Measurements from ENCODE around the gene UGGT2. TPM values are rescaled to one million over a fixed set of nuclear protein-coding genes. Genes with fewer than 3 reads are reported as not detected.
"Not testable (repeated sequence)": the region's sequence is repeated elsewhere in the genome, so short reads cannot be mapped to it uniquely, and the experiment has no call there.

The UGGT2 gene
- total RNA-seq, 1 donor from 2014 or later = 60.3 TPM

- FAIRE-seq (no peak), DNase-seq (ENCODE audit: low spot score in 2 of 2) (no peak)
These were observed 220.1 kb downstream of the UGGT2 start for GRCh38 chr13:95833126-95833525.

GRCh38 chr13:95822303-95822702, 230.9 kb downstream of the UGGT2 start:
- no peak for DNase-seq (ENCODE audit: low spot score in 2 of 2)
- no peak for FAIRE-seq

GRCh38 chr13:95814495-95814894, 238.7 kb downstream of the UGGT2 start:
- FAIRE-seq (no peak), DNase-seq (ENCODE audit: low spot score in 2 of 2) (no peak)

GRCh38 chr13:95813139-95813538, 240.1 kb downstream of the UGGT2 start:
- FAIRE-seq = no peak
- no peak for DNase-seq (ENCODE audit: low spot score in 2 of 2)

GRCh38 chr13:95809429-95809828, 243.8 kb downstream of the UGGT2 start:
- no peak for FAIRE-seq
- DNase-seq (ENCODE audit: low spot score in 2 of 2) = no peak

- FAIRE-seq = no peak
- no peak for DNase-seq (ENCODE audit: low spot score in 2 of 2)
These were observed 247.3 kb downstream of the UGGT2 start for GRCh38 chr13:95805921-95806320.

- DNase-seq (ENCODE audit: low spot score in 2 of 2) (no peak), FAIRE-seq (no peak)
These were observed 251.4 kb downstream of the UGGT2 start for GRCh38 chr13:95801825-95802224.

- DNase-seq (ENCODE audit: low spot score in 2 of 2) = no peak
- no peak for FAIRE-seq
These were observed 252.8 kb downstream of the UGGT2 start for GRCh38 chr13:95800436-95800835.

GRCh38 chr13:95797016-95797415, 256.2 kb downstream of the UGGT2 start:
- FAIRE-seq (no peak), DNase-seq (ENCODE audit: low spot score in 2 of 2) (no peak)

GRCh38 chr13:95793781-95794180, 259.4 kb downstream of the UGGT2 start:
- DNase-seq (ENCODE audit: low spot score in 2 of 2) = no peak
- no peak for FAIRE-seq

- no peak for FAIRE-seq
- no peak for DNase-seq (ENCODE audit: low spot score in 2 of 2)
These were observed 260.1 kb downstream of the UGGT2 start for GRCh38 chr13:95793018-95793555.

- DNase-seq (ENCODE audit: low spot score in 2 of 2) (no peak), FAIRE-seq (no peak)
These were observed 262.0 kb downstream of the UGGT2 start for GRCh38 chr13:95791084-95791722.

- not testable (repeated sequence) for FAIRE-seq; DNase-seq (ENCODE audit: low spot score in 2 of 2)
These were observed 263.9 kb downstream of the UGGT2 start for GRCh38 chr13:95789315-95789714.

GRCh38 chr13:95788100-95788463, 265.1 kb downstream of the UGGT2 start:
- FAIRE-seq (no peak), DNase-seq (ENCODE audit: low spot score in 2 of 2) (no peak)

- DNase-seq (ENCODE audit: low spot score in 2 of 2) (no peak), FAIRE-seq (no peak)
These were observed 265.7 kb downstream of the UGGT2 start for GRCh38 chr13:95787356-95788099.

- DNase-seq (ENCODE audit: low spot score in 2 of 2) (no peak), FAIRE-seq (no peak)
These were observed 268.3 kb downstream of the UGGT2 start for GRCh38 chr13:95784900-95785290.

GRCh38 chr13:95784161-95784899, 268.9 kb downstream of the UGGT2 start:
- FAIRE-seq = no peak
- DNase-seq (ENCODE audit: low spot score in 2 of 2) = no peak

GRCh38 chr13:95783747-95784146, 269.5 kb downstream of the UGGT2 start:
- DNase-seq (ENCODE audit: low spot score in 2 of 2) = no peak
- no peak for FAIRE-seq

GRCh38 chr13:95781940-95782339, 271.3 kb downstream of the UGGT2 start:
- not testable (repeated sequence) for DNase-seq (ENCODE audit: low spot score in 2 of 2); FAIRE-seq

- FAIRE-seq (no peak), DNase-seq (ENCODE audit: low spot score in 2 of 2) (no peak)
These were observed 272.2 kb downstream of the UGGT2 start for GRCh38 chr13:95781016-95781415.

GRCh38 chr13:95779522-95779921, 273.7 kb downstream of the UGGT2 start:
- no peak for FAIRE-seq
- no peak for DNase-seq (ENCODE audit: low spot score in 2 of 2)
